GM18907 (cell line): ENCODE measurements around the gene KTN1.

Source experiments
- ATAC-seq: cut with Tn5 transposase; IDR thresholded peaks from one replicate; pipeline ENCODE4 v1.9.1; 2021; ENCODE audit warnings: mild to moderate bottlenecking, moderate library complexity; ENCODE audit not compliant: unreplicated experiment

The KTN1 gene

GRCh38 chr14:55706893-55707292 lies 126.9 kb downstream of the KTN1 start:
- ATAC-seq, result no peak

GRCh38 chr14:55707365-55707804 lies 127.4 kb downstream of the KTN1 start:
- no peak for ATAC-seq

GRCh38 chr14:55710506-55711041 lies 130.6 kb downstream of the KTN1 start:
- ATAC-seq, result no peak

- ATAC-seq, result no peak
Observed at GRCh38 chr14:55711175-55711811, 131.3 kb downstream of the KTN1 start.

GRCh38 chr14:55712491-55712890 lies 132.5 kb downstream of the KTN1 start:
- ATAC-seq, result no peak

GRCh38 chr14:55713486-55713885 lies 133.5 kb downstream of the KTN1 start:
- ATAC-seq, result no peak

- no peak for ATAC-seq
Observed at GRCh38 chr14:55715889-55716288, 135.9 kb downstream of the KTN1 start.

GRCh38 chr14:55717621-55718020 lies 137.6 kb downstream of the KTN1 start:
- ATAC-seq, result no peak

- no peak for ATAC-seq
Observed at GRCh38 chr14:55718551-55718950, 138.5 kb downstream of the KTN1 start.

- ATAC-seq, result no peak
Observed at GRCh38 chr14:55720796-55721195, 140.8 kb downstream of the KTN1 start.

GRCh38 chr14:55721353-55721752 lies 141.3 kb downstream of the KTN1 start:
- ATAC-seq, result no peak

- no peak for ATAC-seq
Observed at GRCh38 chr14:55722054-55722453, 142.0 kb downstream of the KTN1 start.

- ATAC-seq, result peak; percentile 49
Observed at GRCh38 chr14:55724736-55725135, 144.7 kb downstream of the KTN1 start.

GRCh38 chr14:55730592-55731310 lies 150.7 kb downstream of the KTN1 start:
- no peak for ATAC-seq

GRCh38 chr14:55731311-55731872 lies 151.4 kb downstream of the KTN1 start:
- ATAC-seq, result no peak

GRCh38 chr14:55731881-55732498 lies 152.0 kb downstream of the KTN1 start:
- ATAC-seq, result no peak

GRCh38 chr14:55733599-55733998 lies 153.6 kb downstream of the KTN1 start:
- no peak for ATAC-seq
